A549 (cell line): Measurements from ENCODE around the gene HOXA2. TPM values are rescaled to one million over a fixed set of nuclear protein-coding genes. Genes with fewer than 3 reads are reported as not detected.
A peak's percentile ranks its signal among the peaks of the same experiment; 100 is the strongest.

Source experiments
- ATAC-seq, 2 experiments: fragments of 200-7000 bp in 1 of 2; fragments of >200 bp in 1 of 2; cut with Nextera tagmentation in 1 of 2; cut with Tn5 transposase in 1 of 2; 3 replicates each; pipeline versions ENCODE4 v1.8.0 to v1.9.1; 2018 to 2020; ENCODE audit warnings: mild to moderate bottlenecking in 1 of 2, moderate library complexity in 1 of 2
- CTCF ChIA-PET: fragments of 300-600 bp; sonication (Branson Sonifier 250); formaldehyde crosslinking; extraction: SDS; loops from one replicate; lab custom pipeline; 2021; ENCODE audit warnings: antibody characterized with exemption, inconsistent platforms; lab: Yijun Ruan, JAX
- POLR2A ChIA-PET: fragments of 350-600 bp; formaldehyde crosslinking; extraction: SDS; loops from one replicate; lab custom pipeline; 2021; ENCODE audit warnings: antibody characterized with exemption, inconsistent platforms; lab: Yijun Ruan, JAX
- DNase-seq, 2 experiments: peaks; one replicate each; pipeline versions ENCODE4 v3.0.0 to v3.0.0-alpha.2; 2011 to 2016; ENCODE audit warnings: low read depth in 1 of 2, low spot score in 1 of 2
- FAIRE-seq: peaks from 2 replicates; lab custom pipeline; 2011; peaks lifted over from hg19 to GRCh38; lab: Jason Lieb, UNC
- H3K27ac ChIP-seq, 2 experiments: fragments of >200 bp; sonication (Bioruptor Twin); formaldehyde crosslinking; 3 replicates each; pipeline ENCODE4 v1.5.1; 2016 to 2017
- H3K4me1 ChIP-seq: fragments of >200 bp; sonication (Bioruptor Twin); formaldehyde crosslinking; 3 replicates; pipeline ENCODE4 v1.6.1; 2016
- H3K4me2 ChIP-seq: fragments of >200 bp; sonication (Bioruptor Twin); formaldehyde crosslinking; 3 replicates; pipeline ENCODE4 v1.6.1; 2016
- H3K4me3 ChIP-seq: fragments of >200 bp; sonication (Bioruptor Twin); formaldehyde crosslinking; 3 replicates; pipeline ENCODE4 v1.5.1; 2016
- H3K9me3 ChIP-seq: fragments of >200 bp; sonication (Bioruptor Twin); formaldehyde crosslinking; 3 replicates; pipeline ENCODE4 v1.6.1; 2016
- CBX2 ChIP-seq: fragments of 200-600 bp; sonication (generic); IDR thresholded peaks from 2 replicates; pipeline ENCODE4 v1.6.1; 2016; ENCODE audit warnings: low read depth, mild to moderate bottlenecking, borderline replicate concordance
- CEBPB ChIP-seq, 2 experiments: fragments of >200 bp in 1 of 2; sonication (Bioruptor Twin) in 1 of 2; formaldehyde crosslinking in 1 of 2; IDR thresholded peaks; 2 replicates each; pipeline ENCODE4 v1.6.1; 2012 to 2016
- CHD2 ChIP-seq: fragments of 150-350 bp; IDR thresholded peaks from 2 replicates; pipeline ENCODE4 v1.6.1; 2014; ENCODE audit warnings: low read length; ENCODE audit not compliant: partially characterized antibody
- CTCF ChIP-seq: fragments of >200 bp; sonication (Bioruptor Twin); formaldehyde crosslinking; IDR thresholded peaks from 3 replicates; pipeline ENCODE4 v1.5.1; 2016
- E2F6 ChIP-seq: IDR thresholded peaks from 2 replicates; pipeline ENCODE4 v1.6.1; 2012; ENCODE audit warnings: low read depth, borderline replicate concordance
- HMGXB4 ChIP-seq: fragments of 250-450 bp; sonication (Bioruptor Pico); IDR thresholded peaks from 2 replicates; pipeline ENCODE4 v1.5.0; 2021; ENCODE audit warnings: mild to moderate bottlenecking, moderate library complexity, borderline replicate concordance
- KDM5A ChIP-seq: fragments of 200-600 bp; sonication (generic); IDR thresholded peaks from 2 replicates; pipeline ENCODE4 v1.6.1; 2016; ENCODE audit warnings: antibody characterized with exemption, mild to moderate bottlenecking
- MAFK ChIP-seq: fragments of 450-650 bp; IDR thresholded peaks from 2 replicates; pipeline ENCODE4 v1.6.1; 2014; ENCODE audit not compliant: partially characterized antibody
- MAX ChIP-seq: IDR thresholded peaks from 2 replicates; pipeline ENCODE4 v1.6.1; 2012
- MYC ChIP-seq: IDR thresholded peaks from 2 replicates; pipeline ENCODE4 v1.6.1; 2012; ENCODE audit warnings: mild to moderate bottlenecking, inconsistent platforms, low read length, improper control_type of control experiment, borderline replicate concordance
- POLR2A ChIP-seq: IDR thresholded peaks from 2 replicates; pipeline ENCODE4 v1.6.1; 2012; ENCODE audit warnings: mild to moderate bottlenecking, low read length
- RAD21 ChIP-seq, 2 experiments: fragments of >200 bp in 1 of 2; sonication (Bioruptor Twin) in 1 of 2; formaldehyde crosslinking in 1 of 2; IDR thresholded peaks in 1 of 2; conservative IDR thresholded peaks in 1 of 2; 2 replicates in 1 of 2; 3 replicates in 1 of 2; pipeline ENCODE4 v1.6.1; 2012 to 2018; ENCODE audit warnings: inconsistent platforms in 1 of 2
- SMC3 ChIP-seq: fragments of >200 bp; sonication (Bioruptor Twin); formaldehyde crosslinking; IDR thresholded peaks from 3 replicates; pipeline ENCODE4 v1.6.1; 2018; ENCODE audit warnings: inconsistent platforms
- SREBF2 ChIP-seq: fragments of 450-650 bp; IDR thresholded peaks from 2 replicates; pipeline ENCODE4 v1.6.1; 2014; ENCODE audit warnings: mild to moderate bottlenecking, moderate library complexity
- USF2 ChIP-seq: fragments of 450-650 bp; IDR thresholded peaks from 2 replicates; pipeline ENCODE4 v1.6.1; 2014; ENCODE audit warnings: antibody characterized with exemption
- WGBS: methylation state at CpG from one replicate; pipeline ENCODE4 v1.1.6; 2017; ENCODE audit errors: missing lambda C conversion rate; 5-methylcytosine and 5-hydroxymethylcytosine counted together
- polyA plus RNA-seq, 4 experiments: library from polyadenylated mRNA; depleted of rRNA in 3 of 4; stranded (reverse); fragments of >200 nt; fragmentation: RNase III in 1 of 4; extraction: RNeasy Plus Mini Kit Qiagen cat#74134 plus additional on column Dnase treatment in 1 of 4; gene quantifications; 2 replicates in 3 of 4; 3 replicates in 1 of 4; pipeline ENCODE4 v1.2.3, GENCODE V29; 2011 to 2017

HOXA2 gene
- polyA plus RNA-seq, 2 of the 4 experiments (the other 2 are of a cell fraction), result 1.3 to 2.1 TPM

GRCh38 chr7:27130540-27131389 lies 28.3 kb upstream of the HOXA2 start, which contains the start of gene HOXA4:
Gene HOXA4 (minus strand): TSS chr7:27130757. CDS start chr7:27130733, 24 bp downstream.
- POLR2A ChIA-PET, result interaction anchor here (0.7 to 2.2 kb wide), 6 partner anchors 8 to 266 kb away, joined by 3 to 13 read pairs (median 5); partner anchors contain the start of gene SKAP2
- peak; percentile 87 to 88 for ATAC-seq
- peak in 1 of 2 experiments; percentile 84 for DNase-seq

GRCh38 chr7:27129729-27130539 lies 27.5 kb upstream of the HOXA2 start:
- peak; percentile 31 for TF ChIP-seq CTCF
- no peak for TF ChIP-seq RAD21 (conservative IDR thresholded peaks at IDR 0.05 in 1 of 2, IDR thresholded peaks at IDR 0.05 in 1 of 2)
- TF ChIP-seq SMC3, result 0 out of 3 replicates have a peak, but pooled peaks have one; percentile 15
- TF ChIP-seq, all 56 proteins: peak for 2
- ChIA-PET POLR2A (interaction anchor here (0.7 to 2.2 kb wide), 5 partner anchors 7 to 265 kb away, joined by 3 to 13 read pairs (median 6); partner anchors contain the start of gene SKAP2), CTCF (interaction anchor here (0.7 to 3.8 kb wide), 7 partner anchors 8 to 450 kb away, joined by 3 to 22 read pairs (median 3); partner anchors contain the start of gene HOXA5)
- Histone ChIP-seq H3K4me2 (peak overlapping the region; percentile 63), H3K4me3 (peak overlapping the region; percentile 54), H3K27ac (peak overlapping the region; percentile 82 to 95), H3K9me3 (no peaks in the 10 kb centered on the region), H3K4me1 (peaks cover 23% of the 10 kb centered on the region)
- 78% methylated on average over 42 of the region's 72 CpGs for WGBS
- no peak for FAIRE-seq
- no peak for DNase-seq
- peak; percentile 26 to 74 for ATAC-seq

More at GRCh38 chr7:27130540-27131389, 28.3 kb upstream of the HOXA2 start, which contains the start of gene HOXA4:
- Histone ChIP-seq H3K4me2 (peak within 1 kb of the TSS; percentile 63), H3K27ac (peak within 1 kb of the TSS; percentile 82 to 95), H3K4me1 (peaks cover 31% of the 10 kb centered on the region), H3K4me3 (peak within 1 kb of the TSS; percentile 54), H3K9me3 (no peaks in the 10 kb centered on the region)
- TF ChIP-seq MYC, result no peak
- no peak for TF ChIP-seq SREBF2
- TF ChIP-seq POLR2A, result peak; percentile 17; the same call in 1 of the 2 replicates
- peak; percentile 84 for TF ChIP-seq E2F6
- no peak for TF ChIP-seq HMGXB4
- no peak for TF ChIP-seq CEBPB (IDR thresholded peaks at IDR 0.05)
- peak; percentile 93 for TF ChIP-seq USF2
- no peak for TF ChIP-seq CBX2
- no peak for TF ChIP-seq MAFK
- no peak for TF ChIP-seq KDM5A
- TF ChIP-seq MAX, result peak; percentile 56
- TF ChIP-seq CHD2, result peak; percentile 74
- no peak for FAIRE-seq
- CTCF ChIA-PET, result interaction anchor here (0.5 to 3.8 kb wide), 14 partner anchors 9 to 451 kb away, joined by 3 to 22 read pairs (median 3); partner anchors contain the start of gene HOXA5
- WGBS, result 56% methylated on average over 34 of the region's 67 CpGs
